ENCODE measurements around the gene MAGEF1.

Gene MAGEF1

DNA sequence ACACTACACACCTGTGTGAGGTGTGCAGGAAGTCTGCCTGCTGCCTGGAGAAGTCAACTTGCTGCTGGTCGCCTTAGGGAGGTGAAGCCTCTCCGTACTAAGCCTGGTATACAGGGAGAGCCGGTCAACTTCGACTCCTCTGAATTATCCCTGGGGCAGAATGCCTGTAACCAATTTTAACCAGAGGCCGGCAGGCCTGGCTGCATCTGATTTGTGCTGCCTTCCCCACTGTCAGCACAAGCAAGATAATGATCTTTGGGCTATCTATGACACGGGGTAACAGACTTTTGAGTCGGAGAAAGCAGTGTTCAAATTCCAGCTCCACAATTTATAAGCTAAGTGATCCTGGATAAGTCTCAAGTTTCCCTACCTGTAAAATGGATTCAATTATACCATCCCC lies 42.3 kb downstream of the MAGEF1 start:
- no peak for DNase-seq (ENCODE audit: low read depth in 2 of 2)

DNA sequence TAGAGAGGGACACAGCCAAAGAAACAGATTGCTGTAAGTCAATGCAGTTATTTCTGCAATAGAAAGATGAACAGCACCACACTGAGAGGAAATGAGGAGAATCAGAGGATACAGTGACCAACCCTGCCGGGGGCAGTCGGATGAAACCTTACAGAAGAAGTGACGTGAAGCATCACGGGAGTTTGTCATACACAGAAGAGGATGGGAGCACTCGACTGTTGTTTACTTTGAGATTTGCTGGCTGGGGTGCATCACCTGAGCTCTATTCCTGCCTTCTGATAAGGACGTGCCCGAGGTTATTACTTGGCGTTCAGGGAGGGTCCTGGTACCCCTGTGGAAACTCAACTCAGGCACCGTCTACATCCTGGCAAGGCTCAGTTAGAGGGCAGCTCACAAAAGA lies 45.4 kb downstream of the MAGEF1 start:
- no peak for DNase-seq (ENCODE audit: low read depth in 2 of 2)

DNA sequence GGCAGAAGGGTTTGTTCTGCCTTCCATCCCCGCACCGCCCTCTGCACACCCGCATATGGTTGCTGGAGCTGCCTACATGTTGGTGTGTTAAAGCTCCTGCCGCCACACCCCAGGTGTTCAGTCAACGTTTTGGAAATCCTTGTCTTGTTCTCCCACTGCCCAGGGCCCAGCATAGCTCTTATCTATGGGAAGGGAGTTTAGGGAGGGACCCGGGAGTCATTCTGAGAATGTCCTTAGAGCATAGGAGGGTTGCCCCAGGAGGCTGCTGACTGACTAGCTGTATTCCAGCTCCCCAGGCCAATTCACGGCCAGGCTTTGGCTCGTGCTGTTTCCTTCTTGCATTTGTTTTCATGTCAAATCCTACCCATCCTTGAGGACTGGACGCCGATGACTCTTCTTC lies 46.8 kb downstream of the MAGEF1 start:
- no peak for DNase-seq (ENCODE audit: low read depth in 2 of 2)

DNA sequence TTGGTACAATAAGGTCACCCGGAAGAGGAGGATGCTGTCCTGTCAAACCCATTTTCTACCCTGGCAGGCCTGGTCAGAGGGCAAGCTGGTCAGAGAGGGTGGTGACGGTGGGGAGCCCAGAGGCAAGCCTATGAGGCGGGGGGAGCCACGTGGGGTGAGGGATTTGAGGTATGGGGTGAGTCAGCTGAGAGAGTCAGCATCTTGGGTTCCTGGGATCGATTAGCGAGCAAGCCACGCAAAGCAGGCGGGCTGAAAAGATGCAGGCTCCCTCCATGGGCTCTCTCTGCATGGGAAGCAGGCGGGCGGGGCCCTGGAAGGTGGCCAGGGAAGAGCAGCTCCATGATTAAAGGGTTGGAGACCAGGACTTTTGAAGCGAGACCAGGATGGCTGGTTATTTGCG lies 48.1 kb downstream of the MAGEF1 start:
- no peak for DNase-seq (ENCODE audit: low read depth in 2 of 2)

DNA sequence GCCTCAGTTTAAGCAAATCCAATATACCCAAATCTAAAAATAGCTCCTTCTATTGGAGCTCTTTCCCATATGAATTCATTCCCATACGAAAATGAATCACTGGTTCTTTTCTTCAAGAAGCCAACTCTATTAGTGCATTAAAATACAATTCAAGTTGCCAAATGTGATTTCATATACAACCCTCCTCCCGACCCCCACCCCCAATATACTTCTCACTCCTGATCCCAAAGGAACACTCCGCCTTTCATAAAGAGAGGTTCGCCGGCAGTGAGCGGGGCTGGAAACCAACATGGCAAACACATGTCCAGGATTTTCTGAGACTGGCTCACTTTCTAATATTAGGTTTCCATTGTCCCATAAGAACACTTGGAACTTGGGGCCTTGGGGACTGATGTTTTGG lies 48.5 kb downstream of the MAGEF1 start:
- no peak for DNase-seq (ENCODE audit: low read depth in 2 of 2)

DNA sequence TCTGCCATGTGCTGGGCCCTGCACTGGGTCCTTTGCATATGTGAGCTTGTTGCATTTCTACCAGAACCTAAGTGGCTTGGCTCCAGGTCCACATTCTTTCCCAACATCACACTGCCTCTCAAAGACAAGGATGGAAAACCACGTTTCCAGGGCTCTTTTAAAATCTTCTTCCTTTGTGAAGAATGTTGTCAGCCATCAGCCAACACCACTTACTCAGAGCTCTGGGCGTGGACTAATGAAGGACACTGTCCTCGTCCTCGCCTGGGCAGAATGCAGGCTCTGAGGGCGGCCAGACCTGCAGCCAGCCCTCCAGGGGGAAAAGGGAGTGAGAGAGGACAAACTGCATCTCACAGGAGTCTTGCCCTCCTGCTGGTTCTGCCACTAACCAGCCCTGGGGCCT lies 49.7 kb downstream of the MAGEF1 start:
- no peak for DNase-seq (ENCODE audit: low read depth in 2 of 2)

DNA sequence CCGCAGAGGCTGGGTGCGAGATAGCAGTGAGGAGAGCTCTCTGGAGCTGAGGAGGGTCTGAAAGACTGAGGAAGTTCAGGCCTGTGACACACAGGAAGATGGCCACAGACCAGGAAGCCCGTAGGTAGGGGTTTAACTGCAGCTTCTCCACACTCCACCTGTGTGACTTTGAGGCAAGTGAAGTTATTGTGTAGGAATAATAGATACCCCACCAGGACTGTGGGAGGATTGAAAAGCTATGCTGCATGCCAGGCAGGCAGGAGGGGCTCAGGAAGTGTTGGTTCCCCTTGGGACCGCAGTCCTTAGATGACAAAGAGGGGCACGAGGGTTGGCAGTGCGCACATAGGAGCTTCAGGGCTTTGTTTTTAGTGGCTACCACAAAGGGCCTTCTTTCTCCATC lies 50.9 kb downstream of the MAGEF1 start:
- no peak for DNase-seq (ENCODE audit: low read depth in 2 of 2)

All from stimulated activated CD8-positive, alpha-beta memory T cell treated with anti-CD3 and anti-CD28 coated beads, Interleukin-2, amount 100 ng/mL, for 48 hours (primary cell).